Effector memory CD4-positive, alpha-beta T cell (primary cell): Measurements from ENCODE around the gene DNAAF8.

ENCODE experiments used
- DNase-seq, 3 donors: peaks; one replicate each; pipeline ENCODE4 v3.0.0-alpha.2; 2020
- H3K27ac ChIP-seq: 2 replicates; pipeline ENCODE4 v1.7.0; 2013; ENCODE audit warnings: mild to moderate bottlenecking, low read length, moderate library complexity; ENCODE audit not compliant: insufficient read depth, poor library complexity, severe bottlenecking
- H3K27me3 ChIP-seq: replicated peaks from 2 replicates; pipeline ENCODE4 v1.7.0; 2013; ENCODE audit warnings: mild to moderate bottlenecking, low read length; ENCODE audit not compliant: insufficient read depth, control insufficient read depth, poor library complexity, severe bottlenecking
- H3K36me3 ChIP-seq: 2 replicates; pipeline ENCODE4 v1.7.0; 2013; ENCODE audit warnings: mild to moderate bottlenecking, low read length, moderate library complexity; ENCODE audit not compliant: control insufficient read depth, insufficient read depth
- H3K4me1 ChIP-seq: 2 replicates; pipeline ENCODE4 v1.7.0; 2013; ENCODE audit warnings: low read length, mild to moderate bottlenecking; ENCODE audit not compliant: control insufficient read depth, insufficient read depth, poor library complexity, severe bottlenecking
- H3K4me3 ChIP-seq: 2 replicates; pipeline ENCODE4 v1.7.0; 2013; ENCODE audit warnings: low read length, low read depth, mild to moderate bottlenecking; ENCODE audit not compliant: insufficient read depth, poor library complexity, severe bottlenecking
- H3K9me3 ChIP-seq: 2 replicates; pipeline ENCODE4 v1.7.0; 2013; ENCODE audit warnings: mild to moderate bottlenecking, low read length, moderate library complexity; ENCODE audit not compliant: control insufficient read depth

Gene DNAAF8

DNA sequence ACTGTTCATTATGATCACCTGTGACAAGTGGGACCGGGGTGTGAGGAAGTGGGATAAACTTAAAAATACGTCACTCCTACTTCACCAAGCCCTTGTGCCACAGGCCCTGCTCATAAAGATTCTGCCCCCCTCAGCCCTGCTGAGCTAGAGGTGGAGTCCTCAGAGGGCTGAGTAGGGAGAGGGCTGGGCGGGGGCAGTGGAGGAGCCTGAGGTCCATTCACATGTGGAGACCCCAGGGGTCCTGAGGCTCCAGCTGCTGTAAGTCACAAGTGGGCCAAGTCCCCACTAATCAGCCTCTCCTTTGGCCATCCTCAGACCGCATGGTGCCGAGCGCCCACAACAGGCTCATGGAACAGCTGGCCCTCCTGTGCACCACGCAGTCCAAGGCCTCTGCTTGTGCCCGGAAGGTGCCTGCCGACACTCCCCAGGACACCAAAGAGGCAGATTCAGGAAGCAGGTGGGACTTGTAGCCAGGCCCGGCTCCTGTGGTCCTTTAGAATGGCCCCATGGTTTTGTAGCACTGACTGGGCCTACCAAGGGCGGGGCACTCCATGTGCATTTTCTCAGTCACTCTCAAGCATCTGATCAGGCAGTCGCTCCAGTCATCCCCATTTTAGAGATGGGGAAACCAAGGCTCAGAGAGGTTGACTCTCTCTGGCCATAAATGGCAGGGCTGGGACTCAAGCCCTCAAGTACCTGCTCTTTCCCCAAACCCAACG lies 10.4 kb downstream of the DNAAF8 start:
- no peaks in the 10 kb centered on the region for H3K9me3 ChIP-seq
- H3K27ac ChIP-seq: no peak overlapping the region
- no peaks in the 10 kb centered on the region for H3K27me3 ChIP-seq
- DNase-seq: no peak
- H3K4me3 ChIP-seq: no peak overlapping the region
- peaks cover 3% of the 10 kb centered on the region for H3K4me1 ChIP-seq
- H3K36me3 ChIP-seq: no peaks in the 10 kb centered on the region

DNA sequence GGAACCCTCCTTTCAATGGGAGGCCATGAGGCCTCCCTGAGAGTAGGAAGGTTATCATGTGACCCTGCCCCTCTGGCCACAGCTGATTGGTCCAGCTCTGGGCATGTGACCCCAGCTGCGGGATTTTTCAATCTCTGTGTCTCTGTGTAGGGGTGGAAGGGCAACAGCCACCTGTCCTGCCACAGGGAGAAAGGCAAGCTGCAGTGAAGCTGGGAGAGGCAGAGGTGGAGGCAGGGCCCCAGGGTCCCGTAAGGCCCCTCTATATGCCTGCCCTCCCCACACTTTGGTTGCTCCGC lies 10.9 kb downstream of the DNAAF8 start:
- Histone ChIP-seq H3K27ac (no peak overlapping the region), H3K4me3 (no peak overlapping the region), H3K9me3 (no peaks in the 10 kb centered on the region), H3K4me1 (peaks cover 3% of the 10 kb centered on the region), H3K36me3 (no peaks in the 10 kb centered on the region), H3K27me3 (no peaks in the 10 kb centered on the region)
- no peak for DNase-seq

DNA sequence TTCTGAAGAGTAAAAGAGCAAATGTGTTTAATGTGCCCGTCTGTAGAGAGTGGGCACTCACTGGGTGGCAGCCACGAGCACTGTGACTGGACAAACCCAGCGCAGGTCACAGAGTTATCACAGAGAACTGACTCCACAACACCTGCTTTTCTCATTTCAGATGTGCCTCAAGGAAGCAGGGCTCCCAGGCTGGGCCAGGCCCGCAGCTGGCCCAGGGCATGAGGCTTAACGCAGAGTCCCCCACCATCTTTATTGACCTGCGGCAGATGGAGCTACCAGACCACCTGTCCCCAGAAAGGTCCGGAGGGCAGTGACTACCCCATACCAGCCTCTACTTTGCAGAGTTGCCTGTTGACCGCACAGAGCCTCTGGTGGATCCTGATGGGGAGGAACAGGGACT lies 11.9 kb downstream of the DNAAF8 start:
- Histone ChIP-seq H3K27ac (no peak overlapping the region), H3K4me1 (peaks cover 3% of the 10 kb centered on the region), H3K9me3 (no peaks in the 10 kb centered on the region), H3K27me3 (no peaks in the 10 kb centered on the region), H3K36me3 (peaks cover 6% of the 10 kb centered on the region), H3K4me3 (no peak overlapping the region)
- no peak for DNase-seq

DNA sequence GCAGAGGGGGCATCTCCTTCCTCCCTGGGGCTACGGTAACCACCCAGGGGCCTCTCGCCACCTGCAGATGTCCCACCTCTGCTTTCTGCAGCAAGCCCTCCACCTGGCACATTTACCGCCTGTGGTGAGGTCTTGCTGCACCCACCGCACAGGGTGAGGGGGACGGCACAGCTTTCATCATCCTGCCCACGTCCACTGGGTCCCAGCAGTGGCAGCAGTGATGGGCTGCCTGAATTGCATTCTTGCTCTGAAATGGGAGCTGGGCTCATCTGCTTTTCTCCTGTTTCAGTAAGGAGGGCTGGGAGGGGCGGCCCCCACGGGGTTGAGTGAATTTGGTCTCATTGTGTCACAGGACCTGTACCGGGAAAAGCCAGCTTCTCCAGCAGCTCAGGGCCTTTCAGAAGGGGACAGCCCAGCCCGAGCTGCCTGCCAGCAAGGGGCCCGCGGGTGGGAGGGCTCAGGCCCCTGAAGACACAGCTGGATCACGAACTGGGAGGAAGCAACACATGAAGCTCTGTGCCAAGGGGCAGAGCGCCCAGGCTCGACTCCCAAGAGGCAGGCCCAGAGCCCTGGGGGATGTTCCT lies 12.7 kb downstream of the DNAAF8 start:
- Histone ChIP-seq H3K36me3 (peaks cover 15% of the 10 kb centered on the region), H3K27me3 (no peaks in the 10 kb centered on the region), H3K9me3 (no peaks in the 10 kb centered on the region), H3K4me1 (peaks cover 3% of the 10 kb centered on the region), H3K4me3 (no peak overlapping the region), H3K27ac (no peak overlapping the region)
- DNase-seq: no peak

DNA sequence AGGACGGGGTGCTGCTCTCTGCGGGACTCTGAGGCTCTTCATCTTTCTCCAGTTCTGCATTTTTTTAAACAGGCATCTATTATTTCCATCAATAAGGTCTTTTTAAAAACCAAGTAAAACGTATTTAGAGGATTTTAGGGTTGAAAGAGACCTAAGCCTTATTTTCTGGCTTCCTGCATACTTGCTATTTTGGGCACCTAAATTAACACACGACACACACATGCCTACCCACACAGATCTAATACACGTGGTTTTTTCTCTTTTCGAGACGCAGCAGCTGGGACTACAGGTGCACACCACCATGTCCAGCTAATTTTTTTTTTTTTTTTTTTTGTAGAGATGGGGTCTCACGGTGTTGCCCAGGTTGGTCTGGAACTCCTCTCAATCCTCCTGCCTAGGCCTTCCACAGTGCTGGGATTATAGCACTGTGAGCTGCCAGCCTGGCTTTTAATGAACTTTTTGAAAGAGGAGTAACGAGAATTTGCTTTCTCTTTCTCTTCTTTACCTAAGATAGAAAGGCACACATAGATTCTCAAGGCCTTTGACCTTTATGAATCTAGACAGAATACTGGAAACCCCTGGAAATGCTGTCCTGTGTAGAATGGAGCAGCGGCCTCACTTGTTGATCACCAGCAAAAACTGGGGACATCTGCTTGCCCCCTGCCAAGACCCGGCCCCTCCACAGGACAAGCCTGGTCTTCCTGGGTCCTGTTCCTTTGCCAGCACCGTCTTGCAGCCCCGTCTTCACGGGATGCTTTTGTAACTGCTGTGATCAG lies 13.8 kb downstream of the DNAAF8 start:
- no peaks in the 10 kb centered on the region for H3K27me3 ChIP-seq
- DNase-seq: no peak
- H3K36me3 ChIP-seq: peaks cover 25% of the 10 kb centered on the region
- peaks cover 1% of the 10 kb centered on the region for H3K4me1 ChIP-seq
- H3K27ac ChIP-seq: no peak overlapping the region
- no peak overlapping the region for H3K4me3 ChIP-seq
- H3K9me3 ChIP-seq: no peaks in the 10 kb centered on the region

DNA sequence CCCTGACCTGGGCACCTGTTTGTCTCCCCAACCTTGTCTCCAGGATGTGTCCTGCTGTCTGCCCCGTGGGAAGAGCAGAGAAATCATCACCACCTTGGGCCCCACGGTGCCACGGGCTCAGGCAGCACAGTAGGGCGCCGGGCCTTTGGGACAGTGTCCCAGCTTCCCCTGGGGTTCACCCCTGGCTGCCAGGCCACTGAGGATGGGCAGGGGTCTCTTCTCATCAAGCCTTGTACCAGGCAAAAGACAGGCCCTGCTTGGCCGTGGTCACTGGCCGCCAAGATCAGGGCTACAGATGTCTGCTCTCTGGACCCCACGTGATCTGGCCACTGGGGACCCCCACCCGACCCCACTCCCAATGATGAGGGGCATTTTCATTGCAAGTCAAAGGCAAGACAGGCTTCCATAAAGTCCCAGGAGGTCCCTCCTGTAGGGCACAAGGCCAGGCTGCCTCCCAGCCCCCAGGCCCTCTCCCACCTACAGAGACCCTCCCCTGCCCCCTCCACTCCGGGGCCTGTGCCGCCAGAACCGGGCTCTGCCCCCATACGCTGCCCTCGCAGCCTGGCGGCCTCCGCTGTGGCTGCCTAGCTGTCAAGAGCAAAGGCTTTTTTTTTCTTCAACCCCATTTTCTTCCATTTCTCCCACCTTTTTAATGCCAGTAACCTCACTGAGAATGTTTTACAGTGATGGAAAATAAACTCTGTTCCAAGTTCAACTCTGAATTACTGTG lies 14.5 kb downstream of the DNAAF8 start:
- Histone ChIP-seq H3K4me3 (no peak overlapping the region), H3K27me3 (no peaks in the 10 kb centered on the region), H3K27ac (no peak overlapping the region), H3K9me3 (no peaks in the 10 kb centered on the region), H3K36me3 (peaks cover 32% of the 10 kb centered on the region), H3K4me1 (no peaks in the 10 kb centered on the region)
- DNase-seq: no peak

DNA sequence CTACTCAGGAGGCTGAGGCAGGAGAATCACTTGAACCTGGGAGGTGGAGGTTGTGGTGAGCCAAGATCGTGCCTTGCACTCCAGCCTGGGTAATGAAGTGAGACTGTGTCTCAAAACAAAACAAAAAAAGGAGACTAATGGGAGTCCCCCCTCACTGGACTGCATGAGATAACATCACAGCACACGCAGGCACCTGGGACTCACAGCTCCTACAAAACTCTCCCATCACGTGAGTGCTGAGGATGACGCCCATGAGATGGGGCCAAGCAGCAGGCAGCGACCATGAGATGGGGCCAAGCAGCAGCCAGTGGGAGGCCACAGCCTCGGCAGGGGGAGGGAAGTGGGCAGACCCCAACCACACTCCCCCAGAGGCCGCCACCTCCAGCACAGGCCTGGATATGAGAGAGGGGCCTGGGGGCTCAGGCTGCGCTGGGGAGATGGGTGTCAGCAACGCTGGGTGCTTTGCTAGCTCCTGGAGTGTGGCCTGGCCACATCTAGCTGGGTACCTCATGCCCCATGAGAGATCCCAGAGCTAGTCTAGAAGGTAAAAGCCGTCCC lies 15.4 kb downstream of the DNAAF8 start:
- H3K36me3 ChIP-seq: peaks cover 36% of the 10 kb centered on the region

DNA sequence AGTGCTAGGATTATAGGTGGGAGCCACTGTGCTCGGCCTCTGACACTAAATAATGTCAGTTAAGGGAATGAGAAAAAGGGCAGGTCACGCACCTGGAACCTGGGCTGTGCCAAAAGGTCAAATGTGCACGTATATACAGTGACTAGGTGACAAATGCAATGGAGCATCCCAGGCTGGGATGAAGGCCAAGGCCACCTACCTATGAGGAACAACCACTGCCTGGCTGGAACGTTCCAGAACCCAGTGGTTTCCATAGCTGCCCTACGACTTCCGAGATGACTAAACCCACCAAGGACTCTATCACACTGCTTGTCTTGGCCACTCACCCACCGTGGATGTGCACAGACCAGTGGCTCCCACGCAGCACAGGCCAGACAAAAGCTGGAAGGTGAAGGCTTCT lies 16.6 kb downstream of the DNAAF8 start:
- Histone ChIP-seq H3K9me3 (no peaks in the 10 kb centered on the region), H3K4me1 (no peaks in the 10 kb centered on the region), H3K4me3 (no peak overlapping the region), H3K27me3 (no peaks in the 10 kb centered on the region), H3K36me3 (peaks cover 40% of the 10 kb centered on the region), H3K27ac (no peak overlapping the region)
- no peak for DNase-seq

More for the DNA sequence above, 15.4 kb downstream of the DNAAF8 start:
- Histone ChIP-seq H3K4me1 (no peaks in the 10 kb centered on the region), H3K9me3 (no peaks in the 10 kb centered on the region), H3K4me3 (no peak overlapping the region), H3K27ac (no peak overlapping the region), H3K27me3 (no peaks in the 10 kb centered on the region)
- no peak for DNase-seq

DNA sequence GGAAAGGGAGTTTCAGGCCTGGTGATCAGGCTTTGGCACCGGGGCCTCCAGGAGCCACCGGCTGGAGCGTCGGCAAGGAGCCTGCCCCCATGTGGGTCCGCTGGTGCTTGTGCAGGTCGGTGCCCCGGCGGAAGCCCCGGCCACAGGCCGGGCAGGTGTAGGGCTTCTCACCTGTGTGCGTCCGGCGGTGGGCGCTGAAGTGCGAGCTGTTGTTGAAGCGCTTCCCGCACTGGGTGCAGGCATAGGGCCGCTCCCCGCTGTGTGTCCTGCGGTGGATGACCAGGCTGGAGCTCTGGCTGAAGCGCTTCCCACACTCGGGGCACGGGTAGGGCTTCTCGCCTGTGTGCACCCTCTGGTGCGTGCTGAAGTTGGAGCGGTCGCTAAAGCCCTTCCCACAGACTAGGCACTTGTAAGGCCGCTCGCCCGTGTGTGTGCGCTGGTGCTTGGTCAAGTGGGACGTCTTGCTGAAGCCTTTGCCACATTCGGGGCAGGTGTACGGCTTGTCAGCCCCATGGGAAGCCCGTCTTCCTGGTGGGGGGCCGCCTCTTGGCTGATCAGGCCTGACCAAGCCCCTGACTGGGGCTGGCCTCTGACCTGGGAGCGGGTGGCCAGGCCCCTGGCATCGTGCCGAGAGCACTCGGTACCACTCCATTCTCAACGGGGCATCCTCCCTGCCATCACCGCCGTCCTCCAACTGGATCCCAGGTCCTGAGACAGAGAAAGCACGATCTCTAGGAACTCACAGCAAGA lies 18.2 kb downstream of the DNAAF8 start:
- no peak for DNase-seq
- H3K27me3 ChIP-seq: no peaks in the 10 kb centered on the region
- H3K9me3 ChIP-seq: no peaks in the 10 kb centered on the region
- H3K36me3 ChIP-seq: peaks cover 41% of the 10 kb centered on the region
- no peak overlapping the region for H3K27ac ChIP-seq
- no peaks in the 10 kb centered on the region for H3K4me1 ChIP-seq
- no peak overlapping the region for H3K4me3 ChIP-seq
